GM19043 (cell line): Measurements from ENCODE around the gene FIS1.
"Not testable (repeated sequence)": the region's sequence is repeated elsewhere in the genome, so short reads cannot be mapped to it uniquely, and the experiment has no call there.

ENCODE experiments used
- ATAC-seq: cut with Tn5 transposase; IDR thresholded peaks from one replicate; pipeline ENCODE4 v1.9.1; 2021; ENCODE audit warnings: low read depth; ENCODE audit not compliant: unreplicated experiment

The FIS1 gene

GRCh38 chr7:101244375-101245146 lies at the start of gene FIS1:
Gene FIS1, minus strand, starts transcription at chr7:101245081. Its CDS starts 77 bp downstream, at chr7:101245004.
- peak; percentile 88 for ATAC-seq

GRCh38 chr7:101294039-101294831 lies 49.4 kb upstream of the FIS1 start:
- ATAC-seq: no peak

GRCh38 chr7:101293069-101294021 lies 48.5 kb upstream of the FIS1 start:
- not testable (repeated sequence) for ATAC-seq

- ATAC-seq: not testable (repeated sequence)
Observed at GRCh38 chr7:101292566-101292965, 47.7 kb upstream of the FIS1 start.

GRCh38 chr7:101290186-101291037 lies 45.5 kb upstream of the FIS1 start:
- ATAC-seq: not testable (repeated sequence)

- peak; percentile 89 for ATAC-seq
Observed at GRCh38 chr7:101289687-101290086, 44.8 kb upstream of the FIS1 start.

- no peak for ATAC-seq
Observed at GRCh38 chr7:101288439-101288838, 43.6 kb upstream of the FIS1 start.

GRCh38 chr7:101287032-101287431 lies 42.2 kb upstream of the FIS1 start:
- no peak for ATAC-seq

- not testable (repeated sequence) for ATAC-seq
Observed at GRCh38 chr7:101285880-101286279, 41.0 kb upstream of the FIS1 start.

- no peak for ATAC-seq
Observed at GRCh38 chr7:101285171-101285570, 40.3 kb upstream of the FIS1 start.

GRCh38 chr7:101280912-101281311 lies 36.0 kb upstream of the FIS1 start:
- ATAC-seq: not testable (repeated sequence)

GRCh38 chr7:101278461-101279292 lies 33.8 kb upstream of the FIS1 start:
- ATAC-seq: no peak

- ATAC-seq: no peak
Observed at GRCh38 chr7:101277155-101277554, 32.3 kb upstream of the FIS1 start.

GRCh38 chr7:101273206-101273605 lies 28.3 kb upstream of the FIS1 start:
- ATAC-seq: no peak

- no peak for ATAC-seq
Observed at GRCh38 chr7:101271021-101271420, 26.1 kb upstream of the FIS1 start.

GRCh38 chr7:101269664-101270063 lies 24.8 kb upstream of the FIS1 start:
- no peak for ATAC-seq

GRCh38 chr7:101265622-101266516 lies 21.0 kb upstream of the FIS1 start:
- no peak for ATAC-seq
